Right ventricle myocardium superior (tissue), 1 donor: ENCODE data around the gene AHR. TPM values are rescaled to one million over a fixed set of nuclear protein-coding genes. Genes with fewer than 3 reads are reported as not detected.

Experiments used
- ATAC-seq: fragments of 200-7000 bp; cut with Tn5 transposase; one replicate; pipeline ENCODE4 v1.9.1; 2020; ENCODE audit warnings: mild to moderate bottlenecking; ENCODE audit not compliant: poor library complexity
- DNase-seq: peaks from one replicate; pipeline ENCODE4 v3.0.0-alpha.2; 2020
- intact Hi-C: fragments of 100-400 bp; cut with DNase I; formaldehyde crosslinking; loops from one replicate; pipeline ENCODE4 v1.11.2; 2022
- long read RNA-seq: library from polyadenylated mRNA; unstranded; transcript quantifications from one replicate; pipeline ENCODE4 v2.0.0, GENCODE V29; 2021
- total RNA-seq: library from RNA; stranded (reverse); fragmentation: NEBNext Ultra II Directional; extraction: Animal tissue kit (Norgen Biotek cat#: 25700); gene quantifications from one replicate; pipeline ENCODE4 v1.2.1, GENCODE V29; 2021
- donor health status: DM: no; HTN: yes; CAD: no; lungs with severe emphysema.

AHR gene
- total RNA-seq = 27.4 TPM
- long read RNA-seq, full-length matches to known transcripts = 1 of 7 reads
- long read RNA-seq, partial matches to known transcripts = 2 of 7 reads
- long read RNA-seq, other reads (novel, unspliced or antisense) = 4 of 7 reads

- intact Hi-C loops = no loop called here
- ATAC-seq (peak; percentile 96), DNase-seq (peak; percentile 97)
Measured at GRCh38 chr7:17298102-17298839, at the start of gene AHR. TSS of gene AHR (plus strand) at chr7:17298652. CDS start at chr7:17299265, 613 bp downstream.

GRCh38 chr7:17253885-17254284 is 44.6 kb upstream of the AHR start:
- intact Hi-C loops = no loop called here
- DNase-seq (no peak), ATAC-seq (no peak)

GRCh38 chr7:17255926-17256325 is 42.5 kb upstream of the AHR start:
- no peak for DNase-seq
- intact Hi-C loops = no loop called here
- no peak for ATAC-seq

- intact Hi-C loops = no loop called here
- ATAC-seq (no peak), DNase-seq (no peak)
Measured at GRCh38 chr7:17256375-17256774, 42.1 kb upstream of the AHR start.

- no peak for ATAC-seq
- DNase-seq = no peak
- intact Hi-C loops = no loop called here
Measured at GRCh38 chr7:17266565-17266964, 31.9 kb upstream of the AHR start.

GRCh38 chr7:17269341-17270221 is 28.9 kb upstream of the AHR start:
- intact Hi-C loops = no loop called here
- DNase-seq (no peak), ATAC-seq (no peak)

DNA sequence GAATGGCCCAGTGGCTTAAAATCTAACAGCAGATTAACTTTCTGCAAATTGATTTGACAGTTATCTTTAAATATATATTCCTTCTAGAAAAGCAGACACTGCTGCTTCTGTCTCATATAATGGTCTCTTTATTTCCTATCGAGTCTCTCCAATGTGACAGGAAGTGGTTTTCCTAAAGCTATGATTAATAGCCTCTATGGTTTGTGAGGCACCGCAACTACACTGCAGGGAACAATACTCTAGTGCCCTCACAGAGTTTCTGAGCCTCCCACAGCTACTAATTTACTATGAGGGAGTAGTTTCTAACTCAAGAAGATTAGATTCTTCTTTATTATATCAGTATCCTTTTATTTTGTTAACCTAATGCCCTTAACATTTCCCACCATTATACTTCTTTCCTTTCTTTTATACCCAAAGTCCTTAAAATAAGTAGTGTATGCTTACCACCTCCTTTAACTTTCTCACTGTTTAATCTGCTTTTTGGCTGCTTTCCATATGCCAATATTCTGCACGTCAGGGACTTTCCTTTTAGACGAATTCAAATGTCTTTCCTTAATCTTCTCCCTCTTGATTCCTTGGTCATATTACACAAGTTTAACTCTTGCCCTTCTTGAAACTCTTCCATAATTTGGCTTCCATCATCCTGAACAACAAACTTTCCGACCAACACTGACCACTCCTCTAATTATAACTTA is 23.8 kb upstream of the AHR start:
- ATAC-seq (no peak), DNase-seq (no peak)
- intact Hi-C loops = no loop called here

GRCh38 chr7:17275749-17276671 is 22.4 kb upstream of the AHR start:
- ATAC-seq (peak; percentile 93), DNase-seq (no peak)
- intact Hi-C loops = no loop called here

- ATAC-seq (no peak), DNase-seq (no peak)
- intact Hi-C loops = no loop called here
Measured at GRCh38 chr7:17279061-17279460, 19.4 kb upstream of the AHR start.

DNA sequence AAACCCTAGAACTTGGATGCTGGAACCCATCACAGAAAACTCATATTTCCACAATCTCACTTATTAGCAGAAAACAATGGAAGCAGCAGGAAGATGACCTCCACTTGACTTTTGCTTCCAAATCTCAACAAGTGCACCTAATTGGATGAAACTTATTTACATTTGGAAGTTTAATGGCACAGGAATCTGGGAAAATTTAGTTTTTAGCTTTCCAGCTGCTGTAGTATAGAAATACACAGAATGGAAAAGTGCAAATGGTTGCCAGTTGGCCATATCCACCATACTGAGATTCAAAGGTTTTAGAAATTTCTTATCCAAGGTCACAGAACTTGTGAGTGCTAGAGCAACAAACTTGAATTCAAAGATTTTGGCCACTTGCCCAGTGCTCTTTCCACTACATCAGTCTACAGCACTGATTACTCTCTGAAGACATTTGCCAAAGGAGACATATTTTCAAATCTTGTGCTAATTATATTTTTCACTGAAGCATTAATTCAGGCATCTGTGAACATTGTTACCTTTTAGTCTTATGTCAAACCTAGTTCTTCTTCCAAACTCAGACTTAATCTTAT is 9.3 kb upstream of the AHR start:
- ATAC-seq (peak; percentile 96), DNase-seq (no peak)
- intact Hi-C loops = no loop called here

DNA sequence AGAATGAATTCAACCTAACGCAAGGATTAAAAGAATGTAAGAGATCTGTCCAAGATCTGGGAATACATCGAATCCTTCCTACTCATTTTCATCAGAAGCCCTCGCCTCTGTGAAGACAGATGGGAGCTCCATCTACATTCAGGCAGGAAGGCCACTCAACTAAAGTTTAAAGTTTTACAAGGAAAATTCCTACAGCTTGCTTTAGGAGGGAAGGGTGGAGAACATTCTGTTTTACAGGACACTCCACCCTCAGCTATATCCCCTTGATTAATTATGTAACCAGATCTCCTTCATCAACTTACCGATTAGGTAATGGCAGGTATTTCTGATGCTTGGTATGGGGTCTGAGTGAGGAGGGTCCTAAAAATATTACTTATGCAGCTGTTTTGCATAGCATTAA is 5.6 kb upstream of the AHR start:
- ATAC-seq (no peak), DNase-seq (no peak)
- intact Hi-C loops = no loop called here

- DNase-seq = no peak
- intact Hi-C loops = no loop called here
- no peak for ATAC-seq
Measured at GRCh38 chr7:17293481-17293880, 5.0 kb upstream of the AHR start.

- ATAC-seq (no peak), DNase-seq (no peak)
- intact Hi-C loops = no loop called here
Measured at GRCh38 chr7:17297243-17297642, 1.2 kb upstream of the AHR start.

- peak; percentile 57 for ATAC-seq
- intact Hi-C loops = no loop called here
- DNase-seq = peak; percentile 69
Measured at GRCh38 chr7:17298840-17299482, 509 bp downstream of the AHR start.

DNA sequence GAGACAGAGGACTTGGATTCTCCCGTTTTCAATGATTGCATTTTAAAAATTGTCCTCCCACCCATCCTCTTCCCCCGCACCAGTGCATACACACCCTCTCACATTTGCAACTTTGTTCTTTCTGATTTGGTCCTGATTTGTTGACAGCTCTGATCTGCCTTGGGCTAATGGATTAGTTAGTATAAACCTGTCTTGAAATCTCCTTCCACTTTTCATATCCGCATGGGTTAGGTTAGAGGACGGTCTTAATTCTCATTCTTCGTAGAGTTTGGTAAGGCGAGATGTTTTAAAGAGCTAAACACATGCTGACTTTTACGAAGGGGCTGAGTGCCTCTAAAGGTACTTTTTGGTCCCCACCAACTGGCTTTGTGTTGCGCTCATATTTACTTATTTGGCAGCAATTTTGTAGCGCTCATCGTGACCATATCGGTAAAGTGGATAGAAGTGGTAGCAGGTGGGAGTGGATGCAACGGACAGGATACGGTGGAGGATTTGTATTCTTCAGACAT is 1.1 kb downstream of the AHR start:
- ATAC-seq (peak; percentile 7), DNase-seq (no peak)
- intact Hi-C loops = no loop called here

GRCh38 chr7:17300012-17300411 is 1.6 kb downstream of the AHR start:
- no peak for DNase-seq
- ATAC-seq = no peak
- intact Hi-C loops = no loop called here

GRCh38 chr7:17300437-17300836 is 2.0 kb downstream of the AHR start:
- DNase-seq (no peak), ATAC-seq (no peak)
- intact Hi-C loops = no loop called here
